Subcutaneous abdominal adipose tissue (tissue), 5 donors: ENCODE data around the gene TK2.
A peak's percentile ranks its signal among the peaks of the same experiment; 100 is the strongest.

Experiments used
- H3K27ac ChIP-seq: one replicate; pipeline ENCODE4 v1.7.0; 2013; ENCODE audit warnings: low read depth, mild to moderate bottlenecking, inconsistent platforms, low read length, moderate library complexity
- H3K27me3 ChIP-seq, 5 donors: one replicate each; pipeline ENCODE4 v1.7.0; 2013; ENCODE audit warnings: low read length in 5 of 5, inconsistent platforms in 1 of 5; ENCODE audit not compliant: control insufficient read depth in 5 of 5, insufficient read depth in 4 of 5
- H3K36me3 ChIP-seq, 5 donors: one replicate each; pipeline ENCODE4 v1.7.0; 2013; ENCODE audit warnings: low read length in 5 of 5; ENCODE audit not compliant: control insufficient read depth in 5 of 5, insufficient read depth in 5 of 5
- H3K4me1 ChIP-seq, 5 donors: one replicate each; pipeline ENCODE4 v1.7.0; 2013; ENCODE audit warnings: low read length in 5 of 5, mild to moderate bottlenecking in 3 of 5, moderate library complexity in 1 of 5; ENCODE audit not compliant: control insufficient read depth in 5 of 5, insufficient read depth in 5 of 5
- H3K4me3 ChIP-seq, 5 donors: one replicate each; pipeline ENCODE4 v1.7.0; 2013; ENCODE audit warnings: low read length in 5 of 5, low read depth in 1 of 5
- H3K9ac ChIP-seq, 5 donors: one replicate each; pipeline ENCODE4 v1.7.0; 2013; ENCODE audit warnings: low read length in 5 of 5, mild to moderate bottlenecking in 4 of 5, moderate library complexity in 3 of 5
- H3K9me3 ChIP-seq, 5 donors: one replicate each; pipeline ENCODE4 v1.7.0; 2013; ENCODE audit warnings: low read length in 5 of 5; ENCODE audit not compliant: control insufficient read depth in 5 of 5
- donor health status: healthy.
- donor health status: healthy.
- donor health status: healthy.
- donor health status: healthy.
- donor health status: healthy.

The TK2 gene

DNA sequence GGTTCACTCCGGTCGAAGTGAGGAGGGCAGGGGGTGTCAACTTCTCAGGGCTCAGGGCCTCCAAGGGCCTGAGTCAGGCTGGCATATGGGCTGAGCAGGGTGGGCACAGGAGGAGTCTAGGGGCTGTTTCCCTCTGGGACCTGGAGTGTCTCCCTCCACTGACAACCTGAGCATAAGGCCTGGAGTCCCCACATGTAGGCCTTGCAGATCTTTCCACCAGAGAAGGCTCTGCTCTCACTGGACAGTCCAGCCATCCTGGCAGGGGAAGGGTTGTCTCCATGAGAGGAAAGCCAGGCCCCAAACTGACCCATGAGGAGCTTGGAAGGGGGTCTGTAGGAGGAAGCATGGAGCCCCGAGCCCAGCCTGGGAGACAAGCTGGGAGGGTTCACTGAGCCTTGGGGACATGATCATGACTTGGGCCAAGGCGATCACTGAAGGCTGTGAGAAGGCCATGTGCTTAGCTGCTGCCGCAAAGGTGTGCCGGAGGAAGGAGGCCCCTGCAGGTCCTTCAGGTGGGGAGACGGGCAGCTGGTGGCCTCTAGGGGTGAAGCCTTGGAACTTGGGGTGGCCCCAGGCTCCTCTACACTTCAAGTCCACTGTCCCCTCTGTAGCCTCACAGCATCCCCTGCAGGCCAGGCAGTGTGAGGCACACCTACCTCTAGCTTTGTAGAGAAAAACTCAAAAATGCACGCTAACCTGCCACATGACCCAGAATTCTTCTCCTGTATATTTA, 39.2 kb upstream of the TK2 start:
- Histone ChIP-seq H3K27me3 (no peaks in the 10 kb centered on the region), H3K36me3 (no peaks in the 10 kb centered on the region), H3K4me1 (peaks cover 0 to 31% (median 21%) of the 10 kb centered on the region in 5 donors), H3K9me3 (peaks cover 0 to 1% (median 0%) of the 10 kb centered on the region in 5 donors), H3K9ac (peak overlapping the region in 2 of 5 donors; percentile 27 to 30), H3K4me3 (no peak overlapping the region), H3K27ac (no peak overlapping the region)

DNA sequence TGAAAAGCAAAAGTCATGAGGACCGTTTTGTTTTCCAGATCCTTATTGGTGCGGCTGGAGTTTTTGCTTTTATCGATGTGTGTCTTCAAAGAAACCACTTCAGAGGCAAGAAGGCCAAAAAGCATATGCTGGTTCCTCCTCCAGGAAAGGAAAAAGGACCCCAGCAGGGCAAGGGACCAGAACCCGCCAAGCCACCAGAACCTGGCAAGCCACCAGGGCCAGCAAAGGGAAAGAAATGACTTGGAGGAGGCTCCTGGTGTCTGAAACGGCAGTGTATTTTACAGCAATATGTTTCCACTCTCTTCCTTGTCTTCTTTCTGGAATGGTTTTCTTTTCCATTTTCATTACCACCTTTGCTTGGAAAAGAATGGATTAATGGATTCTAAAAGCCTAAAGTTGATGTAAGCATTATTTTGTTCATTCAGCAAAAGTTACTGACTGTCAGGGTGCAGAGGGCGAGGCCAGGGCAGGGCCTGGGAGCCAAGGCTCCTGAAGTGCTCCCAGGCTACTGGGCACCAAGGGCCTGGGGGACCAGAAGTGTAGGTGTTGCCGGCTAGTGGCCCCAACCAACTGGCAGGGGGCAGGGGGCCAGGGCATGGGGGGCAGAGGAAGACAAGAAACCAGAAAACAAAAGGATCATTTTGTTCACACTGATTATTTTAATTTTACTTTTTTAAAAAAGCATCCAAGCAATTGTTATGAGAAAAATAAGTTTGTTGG, 38.1 kb upstream of the TK2 start:
- Histone ChIP-seq H3K27me3 (no peaks in the 10 kb centered on the region), H3K4me3 (peak overlapping the region in 4 of 5 donors; percentile 12 to 59 (median 38)), H3K9me3 (no peaks in the 10 kb centered on the region), H3K9ac (peak overlapping the region in 2 of 5 donors; percentile 24 to 53), H3K36me3 (no peaks in the 10 kb centered on the region), H3K27ac (no peak overlapping the region), H3K4me1 (peaks cover 0 to 31% (median 21%) of the 10 kb centered on the region in 5 donors)

DNA sequence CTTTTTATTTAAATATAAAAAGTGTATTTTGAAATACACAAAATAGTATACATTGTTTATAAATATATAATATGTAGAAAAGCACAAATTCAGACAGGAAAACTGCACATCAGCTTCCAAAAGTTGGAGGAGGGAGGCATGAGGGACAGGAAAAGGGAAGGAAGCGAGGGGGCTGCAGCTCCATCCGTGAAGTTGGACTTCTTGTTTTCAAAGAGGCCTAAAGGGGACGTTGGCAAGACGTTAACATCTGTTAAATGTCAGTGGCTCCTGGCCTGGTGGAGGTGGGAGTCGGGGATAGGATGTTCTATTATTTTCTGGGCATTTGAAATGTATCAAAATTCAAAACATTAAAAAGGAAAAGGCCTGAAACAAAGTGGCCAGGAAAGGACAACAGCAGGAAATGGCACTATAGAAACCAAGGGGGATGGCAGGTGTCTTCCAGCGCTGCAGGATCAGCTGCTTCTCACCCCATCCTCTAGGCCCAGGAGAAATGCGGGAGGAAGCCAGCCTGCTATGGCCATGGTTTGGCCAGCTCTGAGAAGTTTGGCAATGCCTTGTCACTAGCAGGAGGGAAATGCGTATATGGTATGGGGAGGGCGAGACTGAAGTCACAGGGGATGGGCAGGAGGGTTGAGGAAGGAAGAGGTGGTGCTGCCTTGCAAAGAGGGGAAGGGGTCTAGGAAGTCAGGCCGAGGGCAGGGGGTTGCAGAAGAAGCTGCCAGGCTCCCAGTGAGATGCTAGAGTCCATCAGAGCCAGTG, 35.7 kb upstream of the TK2 start:
- Histone ChIP-seq H3K4me3 (no peak overlapping the region), H3K9ac (peak overlapping the region in 1 of 5 donors; percentile 23), H3K36me3 (no peaks in the 10 kb centered on the region), H3K27me3 (no peaks in the 10 kb centered on the region), H3K4me1 (peaks cover 8 to 44% (median 38%) of the 10 kb centered on the region in 5 donors), H3K9me3 (no peaks in the 10 kb centered on the region), H3K27ac (no peak overlapping the region)

GRCh38 chr16:66581246-66581952, 31.5 kb upstream of the TK2 start:
- peak overlapping the region in 1 of 5 donors; percentile 21 for H3K4me3 ChIP-seq
- H3K9ac ChIP-seq: peak overlapping the region in 2 of 5 donors; percentile 16 to 26
- no peaks in the 10 kb centered on the region for H3K36me3 ChIP-seq
- H3K4me1 ChIP-seq: peaks cover 11 to 52% (median 49%) of the 10 kb centered on the region in 5 donors
- H3K27me3 ChIP-seq: no peaks in the 10 kb centered on the region
- no peaks in the 10 kb centered on the region for H3K9me3 ChIP-seq
- H3K27ac ChIP-seq: peak overlapping the region; percentile 53

- Histone ChIP-seq H3K27ac (peak overlapping the region; percentile 53), H3K4me3 (no peak overlapping the region), H3K4me1 (peaks cover 11 to 45% (median 42%) of the 10 kb centered on the region in 5 donors), H3K9ac (peak overlapping the region in 1 of 5 donors; percentile 26), H3K36me3 (no peaks in the 10 kb centered on the region), H3K27me3 (no peaks in the 10 kb centered on the region), H3K9me3 (no peaks in the 10 kb centered on the region)
Observed at GRCh38 chr16:66580605-66581209, 30.8 kb upstream of the TK2 start.

DNA sequence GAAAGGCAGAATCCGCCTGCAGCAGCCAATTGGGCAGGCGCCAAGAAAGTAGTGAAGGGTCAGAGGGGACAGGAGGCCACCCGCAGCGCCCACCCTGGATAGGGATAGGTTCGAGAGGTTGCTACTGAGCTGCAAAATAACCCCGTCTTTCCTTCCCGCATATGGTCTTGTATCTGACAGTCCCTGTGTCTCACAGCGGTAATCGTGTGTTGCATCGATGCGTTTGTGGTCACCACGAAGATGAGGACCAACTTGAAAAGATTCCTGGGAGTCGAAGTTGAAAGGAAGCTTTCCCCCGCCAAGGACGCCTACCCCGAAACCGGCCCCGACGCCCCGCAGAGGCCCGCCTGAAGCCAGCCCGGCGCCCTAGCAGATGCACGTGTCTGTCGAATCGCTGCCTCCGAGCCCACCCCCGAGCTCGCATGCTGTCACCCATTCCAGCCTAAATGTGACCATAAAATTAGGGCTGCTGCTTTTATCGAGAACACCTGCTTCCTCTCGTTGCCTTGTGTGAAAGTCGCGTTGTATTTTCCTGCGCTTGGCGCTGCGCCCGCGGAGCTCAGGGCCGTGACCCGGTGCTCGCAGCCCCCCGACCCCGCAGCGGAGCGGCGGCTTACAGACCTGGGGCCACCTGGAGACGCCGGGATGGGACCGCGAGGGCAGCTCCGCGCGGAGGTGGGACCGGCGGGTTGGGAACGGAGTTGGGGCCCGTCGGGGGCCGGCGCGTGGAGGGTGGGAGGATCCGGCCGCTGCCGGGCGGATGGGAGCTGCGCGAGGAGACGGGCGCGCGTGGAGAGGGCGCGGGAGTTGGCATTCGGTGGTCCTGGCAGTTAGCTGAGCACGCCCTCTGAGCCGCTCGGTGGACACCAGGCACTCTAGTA, 29.0 kb upstream of the TK2 start, which contains the start of gene CMTM2:
Gene CMTM2, plus strand, starts transcription at position 813 of the 881 bp plus-strand sequence. CDS start 145 bp downstream, outside the sequence.
- Histone ChIP-seq H3K4me3 (peak within 1 kb of the TSS; percentile 40 to 61 (median 46)), H3K9me3 (no peaks in the 10 kb centered on the region), H3K27me3 (no peaks in the 10 kb centered on the region), H3K4me1 (peaks cover 11 to 43% (median 38%) of the 10 kb centered on the region in 5 donors), H3K9ac (peak within 1 kb of the TSS in 2 of 5 donors; percentile 30 to 36), H3K36me3 (no peaks in the 10 kb centered on the region), H3K27ac (peak within 1 kb of the TSS; percentile 53)

DNA sequence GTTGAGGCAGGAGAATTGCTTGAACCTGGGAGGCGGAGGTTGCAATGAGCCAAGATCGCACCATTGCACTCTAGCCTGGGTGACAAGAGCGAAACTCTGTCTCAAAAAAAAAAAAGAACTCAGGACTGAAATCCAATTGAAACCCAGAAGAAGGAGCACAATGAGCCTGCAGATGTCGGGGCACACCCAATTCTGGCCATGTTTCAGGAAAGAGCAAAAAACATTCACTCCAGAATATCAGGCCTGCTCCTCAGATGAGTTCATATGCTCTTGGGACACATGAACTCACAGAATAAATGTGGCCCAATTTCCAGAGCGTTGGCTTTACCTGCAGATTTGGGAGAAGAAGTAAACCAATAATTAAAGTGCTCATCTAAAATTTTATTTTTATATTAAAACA, 26.4 kb upstream of the TK2 start:
- Histone ChIP-seq H3K27ac (no peak overlapping the region), H3K27me3 (no peaks in the 10 kb centered on the region), H3K4me3 (no peak overlapping the region), H3K4me1 (peaks cover 9 to 33% (median 31%) of the 10 kb centered on the region in 5 donors), H3K36me3 (no peaks in the 10 kb centered on the region), H3K9ac (no peak overlapping the region), H3K9me3 (no peaks in the 10 kb centered on the region)

DNA sequence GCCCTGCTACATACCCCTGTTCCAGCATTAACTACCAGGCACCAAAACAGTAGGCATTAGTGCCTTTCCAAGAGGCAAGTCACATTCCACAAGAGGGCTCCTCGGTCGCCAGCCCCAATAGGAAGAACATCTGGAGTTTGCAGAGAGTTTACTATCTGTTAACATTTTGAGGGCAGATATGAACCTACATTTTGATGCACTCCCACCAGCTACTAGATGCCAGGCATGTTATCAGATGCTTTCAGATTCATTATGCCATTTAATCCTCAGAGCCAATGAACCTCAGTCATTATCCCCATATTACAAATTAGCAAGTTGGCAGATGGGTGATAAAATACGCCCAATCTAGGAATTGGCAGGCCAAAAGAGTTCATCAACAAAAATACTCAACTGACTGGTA, 25.1 kb upstream of the TK2 start:
- Histone ChIP-seq H3K27me3 (no peaks in the 10 kb centered on the region), H3K36me3 (no peaks in the 10 kb centered on the region), H3K4me1 (peaks cover 2 to 23% (median 21%) of the 10 kb centered on the region in 5 donors), H3K9me3 (no peaks in the 10 kb centered on the region), H3K9ac (no peak overlapping the region), H3K27ac (no peak overlapping the region), H3K4me3 (no peak overlapping the region)
